Measurements from ENCODE around the gene KRT72. TPM values are rescaled to one million over a fixed set of nuclear protein-coding genes. Genes with fewer than 3 reads are reported as not detected.

Gene KRT72
- total and polyA plus RNA-seq, 2 of the 13 experiments (the other 11 are each of a cell fraction or from before 2014, with no cell fraction given): not detected

DNA sequence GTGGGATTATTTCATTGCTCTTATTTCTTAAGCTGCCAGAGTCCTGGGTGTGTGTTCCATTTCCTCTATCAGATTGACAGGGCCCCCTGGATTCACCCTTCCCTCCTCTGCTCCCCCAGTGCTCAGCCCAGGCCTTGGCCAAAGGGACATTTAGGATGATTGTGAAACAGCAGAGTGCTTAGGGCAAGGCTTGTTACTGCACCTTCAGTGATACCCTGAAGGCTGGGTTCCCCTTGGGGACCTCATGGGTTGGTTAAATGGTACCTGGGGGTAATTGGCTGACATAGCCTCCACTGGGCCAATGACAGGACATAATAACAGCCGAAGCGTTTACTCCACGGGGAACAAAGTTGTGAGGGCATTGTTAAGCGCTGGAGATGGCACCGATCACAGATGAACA is 1.3 kb upstream of the KRT72 start:
- H3K9ac ChIP-seq (ENCODE audit: insufficient read depth, low read depth, low read length): no peak overlapping the region
- in situ Hi-C loops (cut with HindIII; ENCODE audit: extremely low pct_ligation_motif_present, low pct_unique_long_range_greater_than_20kb) (no loop called here), intact Hi-C loops (cut with micrococcal nuclease; ENCODE audit: unreplicated experiment) (no loop called here)
- ChIA-PET CTCF (ENCODE audit: low intra/inter-chr PET ratio, low total read pairs) (no interaction called here), POLR2A (no interaction called here)
- no peak overlapping the region for H3K27ac ChIP-seq (ENCODE audit: extremely low read length, insufficient read depth, low read length)
- no peaks in the 10 kb centered on the region for H3K4me1 ChIP-seq (ENCODE audit: insufficient read depth, low read length)
- no peaks in the 10 kb centered on the region for H3K36me3 ChIP-seq (replicated peaks in 1 of 2; ENCODE audit: control insufficient read depth in 1 of 2, insufficient read depth in 2 of 2, low read length in 2 of 2)
- H3K4me3 ChIP-seq (replicated peaks in 1 of 3; ENCODE audit: insufficient read depth in 1 of 3, low read depth in 2 of 3, low read length in 3 of 3): no peak overlapping the region
- no peak for ATAC-seq
- no peaks in the 10 kb centered on the region for H3K9me3 ChIP-seq (ENCODE audit: low read length)
- 0% methylated on average over 5 of the region's 5 CpGs for WGBS (ENCODE audit: low lambda C conversion rate)
- H3K27me3 ChIP-seq (ENCODE audit: control insufficient read depth in 1 of 2, insufficient read depth in 2 of 2, low read length in 2 of 2): peaks cover 3 to 32% of the 10 kb centered on the region in 2 experiments; a peak in 4 of 5 replicates
- DNase-seq (ENCODE audit: low spot score): no peak
- H3K4me2 ChIP-seq (ENCODE audit: low read depth, low read length): no peak overlapping the region
- H4K20me1 ChIP-seq (ENCODE audit: insufficient read depth, low read length): no peaks in the 10 kb centered on the region
- FAIRE-seq: no peak
- no peak overlapping the region for H2AFZ ChIP-seq (ENCODE audit: low read length)
- H3K79me2 ChIP-seq (ENCODE audit: insufficient read depth, low read length): no peaks in the 10 kb centered on the region
- BruUV-seq (replicated peaks): no TSS peak
- TF ChIP-seq, protein P1, sequence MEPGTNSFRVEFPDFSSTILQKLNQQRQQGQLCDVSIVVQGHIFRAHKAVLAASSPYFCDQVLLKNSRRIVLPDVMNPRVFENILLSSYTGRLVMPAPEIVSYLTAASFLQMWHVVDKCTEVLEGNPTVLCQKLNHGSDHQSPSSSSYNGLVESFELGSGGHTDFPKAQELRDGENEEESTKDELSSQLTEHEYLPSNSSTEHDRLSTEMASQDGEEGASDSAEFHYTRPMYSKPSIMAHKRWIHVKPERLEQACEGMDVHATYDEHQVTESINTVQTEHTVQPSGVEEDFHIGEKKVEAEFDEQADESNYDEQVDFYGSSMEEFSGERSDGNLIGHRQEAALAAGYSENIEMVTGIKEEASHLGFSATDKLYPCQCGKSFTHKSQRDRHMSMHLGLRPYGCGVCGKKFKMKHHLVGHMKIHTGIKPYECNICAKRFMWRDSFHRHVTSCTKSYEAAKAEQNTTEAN (CRISPR knock-in tag; conservative IDR thresholded peaks at IDR 0.05): no peak
- TF ChIP-seq AHR (CRISPR knock-in tag; IDR thresholded peaks at IDR 0.05): no peak
- TF ChIP-seq MLLT10 (CRISPR knock-in tag; IDR thresholded peaks at IDR 0.05): no peak
- no peak for TF ChIP-seq ZEB1 (IDR thresholded peaks at IDR 0.05; ENCODE audit: insufficient replicate concordance, low read depth)
- no peak for TF ChIP-seq ZNF326 (CRISPR knock-in tag; IDR thresholded peaks at IDR 0.05; ENCODE audit: borderline replicate concordance)
- TF ChIP-seq ELF3 (CRISPR knock-in tag; IDR thresholded peaks at IDR 0.05): no peak
- TF ChIP-seq MIXL1 (CRISPR knock-in tag; IDR thresholded peaks at IDR 0.05): no peak
- no peak for TF ChIP-seq RFX3 (CRISPR knock-in tag; IDR thresholded peaks at IDR 0.05)
- no peak for TF ChIP-seq SNRNP70 (IDR thresholded peaks at IDR 0.05; ENCODE audit: low read depth, low read length)
- no peak for TF ChIP-seq ZNF230 (CRISPR knock-in tag; IDR thresholded peaks at IDR 0.05)
- no peak for TF ChIP-seq XBP1 (CRISPR knock-in tag; IDR thresholded peaks at IDR 0.05)
- TF ChIP-seq ZNF652 (CRISPR knock-in tag; IDR thresholded peaks at IDR 0.05; ENCODE audit: borderline replicate concordance, low read depth): no peak
- no peak for TF ChIP-seq ZC3H13 (CRISPR knock-in tag; IDR thresholded peaks at IDR 0.05)
- TF ChIP-seq HES4 (CRISPR knock-in tag; IDR thresholded peaks at IDR 0.05; ENCODE audit: borderline replicate concordance): no peak
- TF ChIP-seq, protein P2, sequence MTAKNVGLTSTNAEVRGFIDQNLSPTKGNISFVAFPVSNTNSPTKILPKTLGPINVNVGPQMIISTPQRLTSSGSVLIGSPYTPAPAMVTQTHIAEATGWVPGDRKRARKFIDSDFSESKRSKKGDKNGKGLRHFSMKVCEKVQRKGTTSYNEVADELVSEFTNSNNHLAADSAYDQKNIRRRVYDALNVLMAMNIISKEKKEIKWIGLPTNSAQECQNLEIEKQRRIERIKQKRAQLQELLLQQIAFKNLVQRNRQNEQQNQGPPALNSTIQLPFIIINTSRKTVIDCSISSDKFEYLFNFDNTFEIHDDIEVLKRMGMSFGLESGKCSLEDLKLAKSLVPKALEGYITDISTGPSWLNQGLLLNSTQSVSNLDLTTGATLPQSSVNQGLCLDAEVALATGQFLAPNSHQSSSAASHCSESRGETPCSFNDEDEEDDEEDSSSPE (CRISPR knock-in tag; IDR thresholded peaks at IDR 0.05): no peak
- TF ChIP-seq SIX4 (CRISPR knock-in tag; IDR thresholded peaks at IDR 0.05): no peak
- no peak for TF ChIP-seq ZFP36L1 (CRISPR knock-in tag; IDR thresholded peaks at IDR 0.05)
- TF ChIP-seq CEBPG (CRISPR knock-in tag; IDR thresholded peaks at IDR 0.05): no peak
